ENCODE data around the gene NUTM2F. TPM values are rescaled to one million over a fixed set of nuclear protein-coding genes. Genes with fewer than 3 reads are reported as not detected.
"Not testable (repeated sequence)": the region's sequence is repeated elsewhere in the genome, so short reads cannot be mapped to it uniquely, and the experiment has no call there.

NUTM2F gene
- total RNA-seq (not detected), polyA plus RNA-seq (not detected), total RNA-seq (0 reads per million in 6 experiments)

GRCh38 chr9:94328544-94328943, at the start of gene NUTM2F:
NUTM2F (minus strand) TSS chr9:94328644; CDS start chr9:94328623, 21 bp downstream.
- DNase-seq, ATAC-seq, H3K27me3 Mint-ChIP-seq, POLR2A ChIA-PET, H3K27ac Mint-ChIP-seq, H3K9me3 Mint-ChIP-seq, H3K36me3 Mint-ChIP-seq, H3K4me1 Mint-ChIP-seq, H3K4me3 Mint-ChIP-seq: not testable (repeated sequence)

- DNase-seq = peak in 2 of 10 donors; percentile 0 to 25
- H3K9me3 Mint-ChIP-seq, POLR2A ChIA-PET, H3K36me3 Mint-ChIP-seq, H3K27me3 Mint-ChIP-seq: not testable (repeated sequence)
- H3K4me1 Mint-ChIP-seq = peaks cover 2 to 19% (median 14%) of the 10 kb centered on the region in 4 donors
- peak in 1 of 2 donors; percentile 26 for ATAC-seq
- peak overlapping the region in 9 of 10 donors; percentile 60 to 92 (median 86) for H3K27ac Mint-ChIP-seq
- peak overlapping the region; percentile 79 to 92 (median 88) for H3K4me3 Mint-ChIP-seq
These were observed 46.8 kb upstream of the NUTM2F start for GRCh38 chr9:94375197-94375596.

- DNase-seq (peak; percentile 80 to 93 (median 88)), ATAC-seq (peak; percentile 93 to 94)
- H3K4me1 Mint-ChIP-seq = peaks cover 2 to 19% (median 14%) of the 10 kb centered on the region in 4 donors
- H3K4me3 Mint-ChIP-seq = peak overlapping the region; percentile 83 to 94 (median 91)
- peak overlapping the region; percentile 77 to 97 (median 91) for H3K27ac Mint-ChIP-seq
- H3K9me3 Mint-ChIP-seq, POLR2A ChIA-PET, H3K27me3 Mint-ChIP-seq, H3K36me3 Mint-ChIP-seq: not testable (repeated sequence)
These were observed 46.0 kb upstream of the NUTM2F start for GRCh38 chr9:94374176-94375056.

DNA sequence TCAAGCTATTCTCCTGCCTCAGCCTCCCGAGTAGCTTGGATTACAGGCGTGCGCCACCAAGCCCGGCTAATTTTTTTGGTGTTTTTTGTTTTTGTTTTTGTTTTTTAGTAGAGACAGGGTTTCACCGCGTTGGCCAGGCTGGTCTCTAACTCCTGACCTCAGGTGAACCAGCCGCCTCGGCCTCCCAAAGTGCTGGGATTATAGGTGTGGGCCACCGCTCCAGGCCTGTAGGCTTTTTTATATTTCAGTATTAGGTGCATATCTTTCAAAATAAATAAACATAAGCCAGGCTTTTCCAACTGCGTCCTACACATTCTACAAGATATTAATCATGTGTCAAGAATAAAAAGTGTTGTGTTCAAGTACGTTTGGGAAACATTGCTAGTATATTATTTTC, 45.3 kb upstream of the NUTM2F start:
- Mint-ChIP-seq H3K4me1 (peaks cover 2 to 19% (median 14%) of the 10 kb centered on the region in 4 donors), H3K27ac (peak overlapping the region; percentile 77 to 97 (median 90)), H3K4me3 (peak overlapping the region; percentile 83 to 94 (median 91))
- ATAC-seq, DNase-seq, H3K9me3 Mint-ChIP-seq, H3K27me3 Mint-ChIP-seq, H3K36me3 Mint-ChIP-seq: not testable (repeated sequence)
- POLR2A ChIA-PET = interaction anchor here (0.7 kb wide), 1 partner anchor 114 kb away, joined by 3 read pairs; no protein-coding TSS in a partner anchor

GRCh38 chr9:94370266-94370665, 41.8 kb upstream of the NUTM2F start:
- H3K27me3 Mint-ChIP-seq, H3K36me3 Mint-ChIP-seq, POLR2A ChIA-PET, DNase-seq, H3K27ac Mint-ChIP-seq, ATAC-seq, H3K9me3 Mint-ChIP-seq, H3K4me1 Mint-ChIP-seq, H3K4me3 Mint-ChIP-seq: not testable (repeated sequence)

- H3K27me3 Mint-ChIP-seq, DNase-seq, H3K4me3 Mint-ChIP-seq, H3K27ac Mint-ChIP-seq, H3K36me3 Mint-ChIP-seq, H3K9me3 Mint-ChIP-seq, ATAC-seq, H3K4me1 Mint-ChIP-seq, POLR2A ChIA-PET: not testable (repeated sequence)
These were observed 35.7 kb upstream of the NUTM2F start for GRCh38 chr9:94364093-94364614.

DNA sequence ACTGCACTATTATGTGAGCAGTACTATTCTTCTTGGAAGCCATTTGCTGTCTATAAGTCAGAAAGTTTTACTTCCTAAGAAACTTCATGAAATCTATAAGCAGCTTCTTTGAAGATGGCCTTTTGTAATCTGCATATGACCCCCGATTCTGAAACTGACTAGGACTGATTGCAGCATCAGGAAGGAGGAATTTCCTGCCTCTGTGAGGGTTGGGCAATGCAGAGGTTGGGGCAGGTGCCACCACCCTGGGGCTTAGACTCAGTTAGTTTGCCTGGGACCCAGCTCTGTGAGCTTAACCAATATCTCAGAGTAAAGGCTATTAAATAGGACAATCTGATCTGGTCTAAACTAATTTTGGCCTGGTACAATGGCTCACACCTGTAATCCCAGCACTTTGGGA, 28.7 kb upstream of the NUTM2F start:
- H3K27ac Mint-ChIP-seq, DNase-seq, H3K4me3 Mint-ChIP-seq, H3K4me1 Mint-ChIP-seq, H3K36me3 Mint-ChIP-seq, H3K9me3 Mint-ChIP-seq, ATAC-seq, POLR2A ChIA-PET, H3K27me3 Mint-ChIP-seq: not testable (repeated sequence)

GRCh38 chr9:94351901-94352723, 23.7 kb upstream of the NUTM2F start:
- H3K36me3 Mint-ChIP-seq, H3K9me3 Mint-ChIP-seq, H3K4me3 Mint-ChIP-seq, DNase-seq, ATAC-seq, H3K4me1 Mint-ChIP-seq, POLR2A ChIA-PET, H3K27me3 Mint-ChIP-seq, H3K27ac Mint-ChIP-seq: not testable (repeated sequence)

- H3K4me3 Mint-ChIP-seq, POLR2A ChIA-PET: not testable (repeated sequence)
These were observed 20.3 kb upstream of the NUTM2F start for GRCh38 chr9:94348754-94349153.

DNA sequence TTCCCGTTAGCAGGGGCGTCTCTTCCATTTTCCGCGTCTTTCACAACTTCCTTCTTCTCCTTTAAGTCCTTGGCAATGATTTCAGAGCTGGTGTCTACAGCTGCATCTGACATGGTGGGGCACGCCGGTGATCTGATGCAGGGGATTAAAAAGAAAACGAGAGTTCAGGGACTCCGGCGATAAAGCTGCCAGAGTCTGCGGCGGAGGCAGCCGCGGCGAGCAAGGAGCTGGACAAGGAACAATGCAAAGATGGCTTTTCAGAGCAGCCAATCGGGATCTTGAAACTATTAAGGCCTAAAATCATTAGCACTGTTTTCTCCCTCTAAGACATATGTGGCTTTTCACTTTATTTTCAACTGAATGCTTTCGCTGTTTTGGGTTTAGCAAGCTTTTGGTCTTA, 19.0 kb upstream of the NUTM2F start:
- ATAC-seq, H3K4me1 Mint-ChIP-seq, POLR2A ChIA-PET, DNase-seq, H3K36me3 Mint-ChIP-seq, H3K4me3 Mint-ChIP-seq, H3K27me3 Mint-ChIP-seq, H3K9me3 Mint-ChIP-seq, H3K27ac Mint-ChIP-seq: not testable (repeated sequence)

More at GRCh38 chr9:94348754-94349153, 20.3 kb upstream of the NUTM2F start:
- not testable (repeated sequence) for H3K36me3 Mint-ChIP-seq, ATAC-seq, H3K27ac Mint-ChIP-seq, H3K9me3 Mint-ChIP-seq, H3K4me1 Mint-ChIP-seq, H3K27me3 Mint-ChIP-seq, DNase-seq

DNA sequence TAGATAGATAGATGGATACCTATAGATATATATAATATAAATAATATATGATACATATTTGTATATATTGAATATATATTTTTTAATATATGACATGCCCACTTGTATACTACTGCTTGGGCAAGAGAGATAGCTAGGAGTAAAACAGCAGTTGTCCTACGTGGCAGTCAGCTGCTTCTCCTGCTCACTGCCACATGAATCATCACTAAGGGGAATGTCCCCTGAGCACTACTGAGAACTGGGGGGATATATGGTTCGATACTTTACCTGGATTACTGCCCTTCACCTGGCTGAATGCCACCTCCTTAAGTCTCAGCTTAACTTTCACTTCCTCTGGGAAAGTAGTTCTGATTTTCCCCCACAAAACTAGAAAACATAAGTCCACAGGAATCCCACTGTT, 13.3 kb upstream of the NUTM2F start:
- H3K27me3 Mint-ChIP-seq, H3K4me3 Mint-ChIP-seq, H3K27ac Mint-ChIP-seq, POLR2A ChIA-PET, DNase-seq, ATAC-seq, H3K9me3 Mint-ChIP-seq, H3K4me1 Mint-ChIP-seq, H3K36me3 Mint-ChIP-seq: not testable (repeated sequence)

GRCh38 chr9:94340750-94341149, 12.3 kb upstream of the NUTM2F start:
- H3K4me3 Mint-ChIP-seq, H3K27me3 Mint-ChIP-seq, ATAC-seq, H3K36me3 Mint-ChIP-seq, H3K27ac Mint-ChIP-seq, POLR2A ChIA-PET, H3K9me3 Mint-ChIP-seq, DNase-seq, H3K4me1 Mint-ChIP-seq: not testable (repeated sequence)

DNA sequence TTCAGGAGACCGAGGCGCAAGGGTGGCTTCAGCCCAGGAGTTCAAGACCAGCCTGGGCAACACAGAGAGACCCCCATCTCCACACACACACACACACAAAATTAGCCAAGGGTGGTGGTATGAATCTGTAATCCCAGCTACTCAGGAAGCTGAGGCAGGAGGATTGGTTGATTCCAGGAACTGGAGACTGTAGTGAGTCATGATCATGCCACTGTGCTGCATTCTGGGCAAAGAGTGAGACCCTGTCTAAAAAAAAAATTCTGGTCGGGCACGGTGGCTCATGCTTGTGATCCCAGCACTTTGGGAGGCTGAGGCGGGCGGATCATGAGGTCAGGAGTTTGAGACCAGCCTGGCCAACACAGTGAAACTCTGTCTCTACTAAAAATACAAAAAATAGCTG, 11.2 kb upstream of the NUTM2F start:
- H3K27me3 Mint-ChIP-seq, H3K4me3 Mint-ChIP-seq, ATAC-seq, H3K27ac Mint-ChIP-seq, H3K9me3 Mint-ChIP-seq, DNase-seq, H3K4me1 Mint-ChIP-seq, POLR2A ChIA-PET, H3K36me3 Mint-ChIP-seq: not testable (repeated sequence)

Data from naive thymus-derived CD8-positive, alpha-beta T cell (primary cell).